ENCODE results near the gene CFAP43.

CFAP43 gene

DNA sequence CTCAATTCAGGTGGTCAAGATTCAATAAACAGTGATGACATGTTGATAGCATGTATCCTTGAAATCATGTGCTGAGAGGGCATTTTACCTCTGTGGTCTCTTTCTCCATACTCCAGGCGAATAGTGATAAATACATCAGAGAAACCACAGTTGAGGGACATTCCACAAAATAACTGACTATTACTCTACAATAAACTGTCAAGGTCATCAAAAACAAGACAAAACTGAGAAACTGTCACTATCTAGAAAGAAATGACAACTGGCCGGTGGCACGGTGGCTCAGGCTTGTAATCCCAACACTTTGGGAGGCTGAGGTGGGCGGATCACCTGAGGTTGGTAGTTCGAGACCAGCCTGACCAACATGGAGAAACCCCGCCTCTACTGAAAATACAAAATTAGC lies 94.0 kb downstream of the CFAP43 start:
- no peak for DNase-seq (ENCODE audit: low read depth in 3 of 3)

- DNase-seq (ENCODE audit: low read depth in 3 of 3), result no peak
Measured at GRCh38 chr10:104130041-104130440, 102.1 kb downstream of the CFAP43 start.

GRCh38 chr10:104128214-104128613 lies 104.0 kb downstream of the CFAP43 start:
- DNase-seq (ENCODE audit: low read depth in 3 of 3), result no peak

DNA sequence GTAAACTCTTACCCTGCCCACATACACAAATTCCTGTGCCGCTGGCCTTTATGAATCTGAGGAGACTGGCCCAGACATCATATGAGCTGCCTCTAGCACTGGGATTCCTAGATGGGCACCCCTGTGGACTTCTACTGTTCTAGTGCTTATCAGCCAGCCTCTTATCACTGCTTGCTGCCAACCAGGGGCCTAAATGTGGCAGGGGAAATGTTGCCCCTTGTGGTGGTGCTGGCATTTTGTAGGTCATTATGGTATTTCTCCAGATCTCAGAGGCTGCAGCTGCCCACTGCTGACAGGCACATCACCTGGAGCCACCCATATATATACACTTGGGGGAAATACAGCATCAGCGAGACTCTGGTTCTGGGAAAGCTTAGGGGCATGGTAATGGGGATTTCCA lies 104.8 kb downstream of the CFAP43 start:
- DNase-seq (ENCODE audit: low read depth in 3 of 3), result no peak

- no peak for DNase-seq (ENCODE audit: low read depth in 3 of 3)
Measured at GRCh38 chr10:104123397-104123796, 108.8 kb downstream of the CFAP43 start.

GRCh38 chr10:104122225-104123107 lies 109.7 kb downstream of the CFAP43 start:
- DNase-seq (ENCODE audit: low read depth in 3 of 3), result no peak

DNA sequence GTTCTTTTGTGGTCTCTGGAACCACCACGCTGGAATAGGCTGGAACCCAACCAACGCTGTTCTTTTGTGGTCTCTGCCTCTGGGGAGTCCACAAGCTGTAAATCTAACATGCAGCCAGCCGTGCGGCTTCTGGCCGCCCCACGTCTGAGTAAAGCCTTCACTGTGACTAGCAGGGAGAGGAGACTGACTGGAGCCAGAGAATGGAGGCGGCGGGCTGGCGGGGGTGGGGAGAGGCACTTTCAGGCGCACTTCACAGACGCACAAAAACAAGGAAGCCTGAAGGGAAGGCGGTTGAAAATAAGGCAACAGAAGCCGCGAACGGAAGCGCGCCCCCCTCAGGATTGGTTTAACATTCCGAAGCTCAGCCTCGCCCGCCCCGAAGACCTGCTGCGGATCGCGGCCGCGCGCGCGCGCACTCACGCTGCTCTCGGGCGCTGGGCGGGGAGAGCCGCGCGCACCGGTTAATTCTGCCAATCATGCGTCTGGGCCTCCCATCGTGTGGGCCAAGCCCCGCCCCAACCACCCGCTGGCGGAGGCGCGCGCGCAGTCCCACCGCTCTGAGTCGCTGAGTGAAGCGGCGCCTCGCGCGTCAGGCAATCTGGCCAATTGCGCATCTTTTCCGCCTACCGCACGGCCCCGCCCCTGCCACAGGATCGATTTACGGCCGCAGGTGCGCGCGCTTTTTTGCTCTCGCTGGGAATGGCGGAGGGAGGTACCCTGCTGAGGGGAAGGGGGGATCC lies 110.5 kb downstream of the CFAP43 start, which contains the start of gene SFR1:
Gene SFR1, plus strand, starts transcription at position 687 of the 740 bp plus-strand sequence. Its CDS starts 13 bp downstream, at position 700.
- DNase-seq (ENCODE audit: low read depth in 3 of 3), result peak; percentile 98 to 99 (median 98)

DNA sequence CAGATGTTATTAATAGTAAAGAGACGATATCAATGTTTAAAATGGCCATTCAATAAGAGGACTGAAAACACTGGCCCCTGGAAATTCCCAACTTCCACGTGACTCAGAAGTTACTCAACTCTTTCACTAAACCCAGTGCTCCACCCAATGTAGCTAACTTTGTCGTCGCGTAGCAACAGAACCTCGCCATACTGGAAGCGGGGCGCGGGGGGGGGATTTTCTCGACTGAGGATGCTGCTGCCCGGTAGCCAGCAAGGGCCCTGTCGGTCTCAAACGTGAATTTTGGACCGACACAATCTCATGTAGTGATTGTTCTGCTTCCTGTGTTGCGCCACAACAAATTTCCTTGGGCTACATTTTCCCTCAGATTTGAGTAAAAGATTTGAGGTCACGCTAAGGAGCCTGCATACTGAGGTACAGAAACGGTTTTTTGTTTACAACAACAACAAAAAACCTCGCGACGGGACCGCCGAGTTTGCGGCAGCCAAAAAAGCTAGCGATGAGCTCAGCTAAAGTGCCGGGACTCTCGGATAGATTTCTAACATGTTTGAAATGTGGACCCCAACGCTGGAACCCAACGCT lies 111.2 kb downstream of the CFAP43 start:
- peak; percentile 52 to 76 (median 64) for DNase-seq (ENCODE audit: low read depth in 3 of 3)

DNA sequence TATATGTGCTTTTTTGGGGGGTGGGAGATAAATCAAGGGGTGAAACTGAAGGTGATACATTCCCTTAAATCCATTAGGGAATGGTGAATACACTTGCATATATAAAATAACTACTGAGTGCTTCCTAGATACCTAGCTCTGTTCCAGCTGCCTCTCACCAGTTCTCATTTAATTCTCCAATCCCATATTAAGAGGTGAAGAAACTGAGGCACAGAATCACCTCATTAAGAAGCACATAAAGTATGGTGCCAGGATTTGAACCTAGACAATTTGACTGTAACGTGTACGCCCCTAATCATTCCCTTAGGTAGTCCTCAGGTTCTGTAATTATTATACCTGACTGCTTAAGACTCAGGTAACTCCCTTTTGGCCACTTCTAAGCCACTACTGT lies 111.7 kb downstream of the CFAP43 start:
- DNase-seq (ENCODE audit: low read depth in 3 of 3), result no peak

DNA sequence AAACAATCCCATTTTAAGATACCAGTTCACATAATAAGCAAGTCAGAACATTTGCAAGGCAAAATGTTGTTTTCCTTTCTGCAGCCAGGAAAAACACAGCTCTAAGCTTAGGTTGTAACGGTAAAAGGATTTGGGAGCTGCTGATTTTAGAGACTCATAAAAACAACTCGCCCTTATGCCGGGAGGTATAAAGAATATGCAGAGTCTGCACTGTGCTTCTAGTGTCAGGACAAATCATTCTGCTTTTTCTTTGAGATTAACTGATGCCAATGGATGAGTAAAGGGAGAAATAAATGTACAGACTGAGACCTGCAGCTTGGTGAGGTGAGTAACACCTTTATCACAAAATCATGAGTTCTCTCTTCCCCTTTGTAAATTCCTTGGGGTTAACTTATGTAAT lies 112.2 kb downstream of the CFAP43 start:
- DNase-seq (ENCODE audit: low read depth in 3 of 3), result no peak

GRCh38 chr10:104117839-104118323 lies 114.3 kb downstream of the CFAP43 start:
- DNase-seq (ENCODE audit: low read depth in 3 of 3), result no peak

DNA sequence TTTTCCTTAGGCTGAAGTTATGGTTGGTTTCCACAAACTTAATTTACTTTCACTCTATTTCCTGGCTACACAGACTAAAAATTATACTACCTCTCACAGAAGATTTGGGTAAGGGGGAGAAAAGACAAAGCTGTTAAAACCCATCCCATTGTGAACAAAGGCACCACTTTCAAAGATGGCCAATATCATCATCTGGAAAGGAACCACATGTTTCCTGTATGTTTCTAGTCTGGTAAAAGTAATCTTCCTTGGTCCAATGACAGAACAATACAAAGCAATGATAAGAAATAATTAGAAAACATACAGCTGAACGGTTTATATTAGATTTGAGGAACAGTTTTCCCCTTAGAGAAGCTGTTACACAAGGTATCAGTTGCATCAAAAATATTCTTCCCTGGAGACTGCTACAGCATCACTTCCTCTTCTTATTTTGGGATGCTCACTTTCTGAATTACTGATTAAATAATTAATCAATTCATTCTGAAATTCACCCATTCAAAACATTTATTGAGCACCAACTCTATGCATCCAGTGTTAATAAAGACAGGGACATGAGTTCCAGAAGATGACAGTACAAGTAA lies 118.7 kb downstream of the CFAP43 start:
- DNase-seq (ENCODE audit: low read depth in 3 of 3), result no peak

- no peak for DNase-seq (ENCODE audit: low read depth in 3 of 3)
Measured at GRCh38 chr10:104109908-104110662, 122.1 kb downstream of the CFAP43 start.

- no peak for DNase-seq (ENCODE audit: low read depth in 3 of 3)
Measured at GRCh38 chr10:104104926-104105325, 127.2 kb downstream of the CFAP43 start.

- DNase-seq (ENCODE audit: low read depth in 3 of 3), result no peak
Measured at GRCh38 chr10:104104418-104104817, 127.7 kb downstream of the CFAP43 start.

DNA sequence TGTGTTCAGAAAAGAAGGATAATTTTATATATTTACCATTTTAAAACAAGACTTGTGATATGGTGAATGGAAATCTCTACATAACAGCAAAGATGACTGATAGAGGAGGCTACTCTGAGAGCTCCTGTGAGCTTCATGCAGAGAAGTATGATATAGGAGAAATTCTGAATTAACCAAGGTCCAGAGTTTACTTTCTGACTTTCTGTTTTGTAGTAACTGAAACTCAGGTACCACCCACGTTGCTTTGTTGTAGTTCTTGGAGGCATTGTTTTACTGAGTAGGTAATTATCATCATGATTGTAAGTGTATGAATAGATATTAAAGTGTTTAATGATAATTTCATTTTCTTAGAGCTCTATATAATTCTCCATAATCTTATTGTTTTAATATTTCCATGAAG lies 128.2 kb downstream of the CFAP43 start:
- no peak for DNase-seq (ENCODE audit: low read depth in 3 of 3)

- no peak for DNase-seq (ENCODE audit: low read depth in 3 of 3)
Measured at GRCh38 chr10:104101902-104102301, 130.3 kb downstream of the CFAP43 start.

GRCh38 chr10:104100795-104101194 lies 131.4 kb downstream of the CFAP43 start:
- no peak for DNase-seq (ENCODE audit: low read depth in 3 of 3)

DNA sequence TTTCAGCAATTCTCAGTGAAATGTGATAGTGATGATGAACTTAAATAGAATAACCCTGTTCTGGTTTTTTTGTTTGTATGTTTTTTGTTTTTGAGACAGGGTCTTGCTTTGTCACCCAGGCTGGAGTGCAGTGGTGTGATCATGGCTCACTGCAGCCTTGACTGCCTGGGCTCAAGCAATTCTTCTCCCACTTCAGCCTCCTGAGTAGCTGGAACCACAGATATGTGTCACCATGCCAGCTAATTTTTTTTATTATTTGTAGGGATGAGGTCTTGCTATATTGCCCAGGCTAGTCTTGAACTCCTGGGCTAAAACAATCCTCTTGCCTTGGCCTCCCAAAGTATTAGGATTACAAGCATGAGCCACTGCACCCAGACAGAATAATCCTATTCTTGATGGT lies 132.2 kb downstream of the CFAP43 start:
- DNase-seq (ENCODE audit: low read depth in 3 of 3), result no peak

GRCh38 chr10:104099269-104099668 lies 132.9 kb downstream of the CFAP43 start:
- DNase-seq (ENCODE audit: low read depth in 3 of 3), result no peak

DNA sequence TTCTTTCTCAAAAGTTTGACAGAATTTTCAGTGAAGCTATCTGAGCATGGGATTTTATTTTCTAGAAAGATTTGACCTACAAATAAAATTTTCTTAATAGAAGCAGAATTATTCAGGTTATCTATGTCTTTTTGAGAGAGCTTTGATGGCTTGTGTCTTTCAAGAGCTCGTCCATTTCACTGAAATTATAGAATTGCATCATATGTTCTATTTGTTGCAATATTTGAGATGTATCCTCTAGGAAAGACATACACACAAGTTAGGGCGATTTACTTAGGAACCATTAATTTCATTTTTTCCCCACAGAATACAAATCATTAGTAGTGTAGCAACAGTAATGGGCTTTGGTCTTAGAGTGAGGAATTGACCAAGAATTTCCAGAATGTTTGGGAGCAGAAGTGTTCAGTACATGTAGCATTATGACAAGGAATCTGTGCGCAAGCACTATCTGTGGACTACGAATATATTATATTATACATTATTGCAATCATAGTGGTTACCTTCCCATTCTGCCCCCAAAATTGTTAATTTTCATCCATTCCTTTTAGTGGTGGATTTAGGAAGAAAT lies 133.7 kb downstream of the CFAP43 start:
- no peak for DNase-seq (ENCODE audit: low read depth in 3 of 3)

Data from stimulated activated CD4-positive, alpha-beta T cell treated with anti-CD3 and anti-CD28 coated beads, TNF-alpha, amount 100 ng/mL, for 4 hours (primary cell).